Smooth muscle cell (in vitro differentiated cells): ENCODE measurements around the gene SP2. TPM values are rescaled to one million over a fixed set of nuclear protein-coding genes. Genes with fewer than 3 reads are reported as not detected.

Experiments used
- DNase-seq: peaks from one replicate; lab custom pipeline; 2025; ENCODE audit not compliant: unreplicated experiment; lab: John Stamatoyannopoulos, UW
- H2AFZ ChIP-seq: fragments of 200-600 bp; sonication (generic); 2 replicates; pipeline ENCODE4 v1.6.0; 2016; ENCODE audit warnings: antibody characterized with exemption, low read depth, mild to moderate bottlenecking
- H3F3A ChIP-seq: fragments of 200-600 bp; sonication (generic); 2 replicates; pipeline ENCODE4 v1.6.0; 2017; ENCODE audit warnings: antibody characterized with exemption, low read depth
- H3K27ac ChIP-seq: fragments of 200-600 bp; sonication (generic); 2 replicates; pipeline ENCODE4 v1.5.1; 2016; ENCODE audit warnings: low read depth, mild to moderate bottlenecking
- H3K27me3 ChIP-seq: fragments of 200-600 bp; sonication (generic); 2 replicates; pipeline ENCODE4 v1.6.1; 2016; ENCODE audit warnings: low read depth, mild to moderate bottlenecking
- H3K36me3 ChIP-seq: fragments of 200-600 bp; sonication (generic); 2 replicates; pipeline ENCODE4 v1.5.1; 2016; ENCODE audit warnings: low read depth
- H3K4me1 ChIP-seq: fragments of 200-600 bp; sonication (generic); 2 replicates; pipeline ENCODE4 v1.5.1; 2016; ENCODE audit warnings: low read depth
- H3K4me2 ChIP-seq: fragments of 200-600 bp; sonication (generic); 2 replicates; pipeline ENCODE4 v1.6.0; 2016; ENCODE audit warnings: mild to moderate bottlenecking
- H3K4me3 ChIP-seq: fragments of 200-600 bp; sonication (generic); 2 replicates; pipeline ENCODE4 v1.5.1; 2016; ENCODE audit warnings: mild to moderate bottlenecking
- H3K79me2 ChIP-seq: fragments of 200-600 bp; sonication (generic); 2 replicates; pipeline ENCODE4 v1.6.0; 2016; ENCODE audit warnings: low read depth, mild to moderate bottlenecking
- H3K9ac ChIP-seq: fragments of 200-600 bp; sonication (generic); 2 replicates; pipeline ENCODE4 v1.6.0; 2016; ENCODE audit warnings: low read depth
- H3K9me3 ChIP-seq: fragments of 200-600 bp; sonication (generic); replicated peaks from 2 replicates; pipeline ENCODE4 v1.5.1; 2016; ENCODE audit warnings: low read depth
- H4K20me1 ChIP-seq: fragments of 200-600 bp; sonication (generic); 2 replicates; pipeline ENCODE4 v1.6.0; 2016; ENCODE audit warnings: low read depth
- WGBS: methylation state at CpG from one replicate; pipeline ENCODE4 v1.1.7; 2016; ENCODE audit warnings: low lambda C conversion rate; 5-methylcytosine and 5-hydroxymethylcytosine counted together
- polyA plus RNA-seq: library from polyadenylated mRNA; unstranded; fragments of >200 nt; fragmentation: Nextera tagmentation; extraction: Ambion mirVana; gene quantifications from 2 replicates; pipeline ENCODE4 v1.2.1, GENCODE V29; 2016
- total RNA-seq: library from RNA; depleted of rRNA; stranded (reverse); fragments of >200 nt; gene quantifications from 2 replicates; pipeline ENCODE4 v1.2.3, GENCODE V29; 2014
- TF ChIP-seq, protein P1 (sequence below): fragments of 200-600 bp; sonication (generic); IDR thresholded peaks from 2 replicates; pipeline ENCODE4 v1.5.1; 2017; ENCODE audit warnings: borderline replicate concordance, mild to moderate bottlenecking, antibody characterized with exemption; ENCODE audit not compliant: insufficient read depth, poor library complexity, severe bottlenecking

Gene SP2
- total and polyA plus RNA-seq, 2 experiments from 2014 or later: 2.4 to 9.0 TPM

DNA sequence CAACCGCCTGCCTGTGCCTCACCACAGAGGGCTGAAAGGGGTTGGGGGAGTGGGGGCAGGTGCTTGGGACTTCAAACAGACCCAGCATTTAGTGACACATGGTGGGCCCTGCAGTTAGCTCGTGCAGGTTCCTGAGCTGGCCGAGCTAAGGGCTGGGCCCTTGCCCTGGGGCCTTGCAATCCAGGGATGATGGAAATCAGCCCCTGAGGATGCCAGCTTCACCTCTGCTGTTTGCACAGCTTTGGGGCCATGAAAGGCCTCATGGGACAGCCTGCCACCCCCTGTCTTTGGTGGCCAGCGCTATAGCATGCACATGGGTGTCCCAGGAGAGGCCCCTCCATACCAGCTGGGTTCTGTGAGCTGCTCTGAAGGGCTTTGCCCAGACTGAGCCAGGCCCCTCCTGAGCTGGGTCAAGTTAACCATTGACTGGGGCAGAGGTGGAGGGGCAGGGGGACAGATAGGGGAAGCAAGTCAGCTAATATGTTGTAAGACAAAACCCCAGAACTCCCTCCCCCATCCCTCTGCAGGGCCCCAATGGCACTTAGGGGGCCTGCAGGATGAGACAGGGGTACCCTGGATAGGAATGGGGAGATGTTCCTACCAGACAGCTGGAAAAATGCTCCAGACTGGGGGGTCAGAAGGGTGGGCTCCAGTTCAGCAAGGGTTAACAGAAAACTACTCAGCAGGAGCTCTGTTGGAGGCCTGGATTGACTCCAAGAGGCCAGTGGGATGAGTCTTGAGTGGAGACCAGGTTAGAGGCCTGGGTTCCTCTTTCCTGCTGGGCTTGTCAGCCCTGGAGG lies 61.0 kb downstream of the SP2 start:
- peaks cover 12% of the 10 kb centered on the region for H3K4me1 ChIP-seq
- H3K27ac ChIP-seq: no peak overlapping the region
- no peaks in the 10 kb centered on the region for H3K79me2 ChIP-seq
- no peak for DNase-seq
- peak overlapping the region; percentile 45 for H3K4me3 ChIP-seq
- TF ChIP-seq, protein P1, sequence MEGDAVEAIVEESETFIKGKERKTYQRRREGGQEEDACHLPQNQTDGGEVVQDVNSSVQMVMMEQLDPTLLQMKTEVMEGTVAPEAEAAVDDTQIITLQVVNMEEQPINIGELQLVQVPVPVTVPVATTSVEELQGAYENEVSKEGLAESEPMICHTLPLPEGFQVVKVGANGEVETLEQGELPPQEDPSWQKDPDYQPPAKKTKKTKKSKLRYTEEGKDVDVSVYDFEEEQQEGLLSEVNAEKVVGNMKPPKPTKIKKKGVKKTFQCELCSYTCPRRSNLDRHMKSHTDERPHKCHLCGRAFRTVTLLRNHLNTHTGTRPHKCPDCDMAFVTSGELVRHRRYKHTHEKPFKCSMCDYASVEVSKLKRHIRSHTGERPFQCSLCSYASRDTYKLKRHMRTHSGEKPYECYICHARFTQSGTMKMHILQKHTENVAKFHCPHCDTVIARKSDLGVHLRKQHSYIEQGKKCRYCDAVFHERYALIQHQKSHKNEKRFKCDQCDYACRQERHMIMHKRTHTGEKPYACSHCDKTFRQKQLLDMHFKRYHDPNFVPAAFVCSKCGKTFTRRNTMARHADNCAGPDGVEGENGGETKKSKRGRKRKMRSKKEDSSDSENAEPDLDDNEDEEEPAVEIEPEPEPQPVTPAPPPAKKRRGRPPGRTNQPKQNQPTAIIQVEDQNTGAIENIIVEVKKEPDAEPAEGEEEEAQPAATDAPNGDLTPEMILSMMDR: no peak
- H3F3A ChIP-seq: no peaks in the 10 kb centered on the region
- no peaks in the 10 kb centered on the region for H3K9me3 ChIP-seq
- H3K4me2 ChIP-seq: no peak overlapping the region
- no peak overlapping the region for H2AFZ ChIP-seq
- no peaks in the 10 kb centered on the region for H4K20me1 ChIP-seq
- no peak overlapping the region for H3K9ac ChIP-seq
- 70% methylated on average over 4 of the region's 4 CpGs for WGBS
- no peaks in the 10 kb centered on the region for H3K36me3 ChIP-seq
- H3K27me3 ChIP-seq: no peaks in the 10 kb centered on the region

DNA sequence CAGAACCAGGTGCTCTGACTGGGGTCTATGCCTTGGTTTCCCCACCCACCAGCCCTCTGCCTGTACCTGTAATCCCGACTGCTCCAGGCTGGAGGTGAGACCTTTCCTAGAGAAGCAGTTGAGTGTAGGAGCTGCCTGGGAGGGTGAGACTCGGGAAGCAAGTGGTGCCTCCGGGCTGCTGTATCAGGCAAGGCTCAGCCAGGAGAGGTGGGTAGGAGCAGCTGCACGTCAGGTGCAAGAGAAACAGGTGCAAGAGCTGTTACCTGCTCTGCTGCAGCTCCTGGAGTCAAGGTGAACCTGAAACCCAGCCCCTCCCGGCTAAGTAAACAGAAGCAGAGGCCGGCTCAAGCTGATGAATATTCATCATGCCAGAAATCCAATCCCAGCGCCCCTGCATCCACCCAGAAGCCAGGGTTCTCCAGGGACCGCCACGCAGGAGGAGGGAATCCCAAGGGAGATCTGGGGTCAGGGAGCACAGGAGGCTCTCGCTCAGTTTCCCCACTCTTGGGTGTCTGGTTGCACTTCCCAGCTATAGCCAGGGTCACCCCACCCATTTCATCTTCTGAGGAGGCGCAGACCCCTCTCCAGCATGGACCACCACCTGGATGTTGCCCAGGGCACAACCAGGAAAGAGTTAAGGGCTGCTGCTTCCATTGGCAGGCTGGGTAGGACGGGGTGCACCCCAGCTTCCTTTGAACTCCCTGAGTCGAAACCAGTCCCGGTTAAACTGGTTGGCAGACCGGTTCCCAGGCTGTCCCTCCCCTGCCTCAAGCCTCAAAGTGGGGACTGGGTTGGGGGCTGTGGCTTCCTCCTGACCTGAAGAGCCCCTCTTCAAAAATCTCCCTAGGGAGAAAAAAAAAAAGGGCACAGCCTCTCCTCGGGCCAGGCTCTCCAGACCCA lies 61.8 kb downstream of the SP2 start, which contains the start of gene PRR15L:
Gene PRR15L, minus strand, starts transcription at position 293 of the 900 bp plus-strand sequence. CDS start 4,649 bp downstream, outside the sequence.
- peak within 1 kb of the TSS; percentile 45 for H3K4me3 ChIP-seq
- TF ChIP-seq, protein P1: no peak
- 50% methylated on average over 16 of the region's 16 CpGs for WGBS
- H3K4me2 ChIP-seq: no peak within 1 kb of the TSS
- H4K20me1 ChIP-seq: no peaks in the 10 kb centered on the region
- H3K4me1 ChIP-seq: peaks cover 12% of the 10 kb centered on the region
- DNase-seq: no peak
- no peaks in the 10 kb centered on the region for H3K79me2 ChIP-seq
- H3F3A ChIP-seq: no peaks in the 10 kb centered on the region
- H2AFZ ChIP-seq: no peak within 1 kb of the TSS
- H3K9ac ChIP-seq: no peak within 1 kb of the TSS
- H3K36me3 ChIP-seq: no peaks in the 10 kb centered on the region
- H3K9me3 ChIP-seq: no peaks in the 10 kb centered on the region
- no peaks in the 10 kb centered on the region for H3K27me3 ChIP-seq
- no peak within 1 kb of the TSS for H3K27ac ChIP-seq

DNA sequence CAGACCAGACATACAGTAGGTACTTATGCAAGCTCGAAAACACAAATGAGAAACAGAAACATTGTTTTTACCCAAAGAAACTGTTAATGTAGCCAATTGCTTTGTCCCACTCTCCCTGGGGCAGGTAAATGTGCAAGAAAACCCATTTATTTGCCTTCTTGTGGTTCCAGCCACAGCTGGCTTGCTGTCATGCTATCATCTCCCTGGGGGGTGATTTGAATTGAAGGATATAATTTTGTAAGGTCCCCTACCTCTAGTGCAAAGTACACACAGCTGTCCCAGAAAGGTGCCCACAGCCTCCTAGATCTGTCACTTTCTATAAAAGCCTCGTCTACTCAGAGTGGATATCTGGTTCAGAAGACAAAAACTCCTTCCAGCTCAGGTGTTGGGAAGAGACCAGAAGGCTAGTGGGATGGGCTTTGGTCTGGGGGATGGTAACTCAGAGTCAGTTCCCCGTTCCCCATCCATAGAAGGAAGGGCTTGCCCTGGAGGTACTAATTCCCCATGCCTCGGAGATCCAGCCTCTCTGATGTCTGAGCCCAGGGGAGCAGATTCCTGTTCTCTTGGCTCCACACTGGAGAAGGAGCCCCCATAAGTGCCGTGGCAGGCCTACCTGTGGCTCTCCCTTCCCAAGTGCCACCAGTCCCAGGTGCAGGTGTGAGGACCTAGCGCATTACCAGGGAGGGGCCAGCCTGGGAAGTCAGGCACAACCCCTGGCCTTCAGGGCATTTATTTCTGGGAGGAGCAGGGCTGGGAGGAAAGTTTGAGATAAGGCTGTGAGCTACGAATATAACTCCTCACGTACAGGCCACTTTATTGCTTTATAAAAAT lies 64.0 kb downstream of the SP2 start:
- H3K4me3 ChIP-seq: no peak overlapping the region
- no peak overlapping the region for H3K27ac ChIP-seq
- H4K20me1 ChIP-seq: no peaks in the 10 kb centered on the region
- H3K4me2 ChIP-seq: no peak overlapping the region
- H3K9ac ChIP-seq: no peak overlapping the region
- no peak overlapping the region for H2AFZ ChIP-seq
- DNase-seq: no peak
- H3F3A ChIP-seq: no peaks in the 10 kb centered on the region
- H3K9me3 ChIP-seq: no peaks in the 10 kb centered on the region
- H3K79me2 ChIP-seq: no peaks in the 10 kb centered on the region
- no peaks in the 10 kb centered on the region for H3K36me3 ChIP-seq
- WGBS: 67% methylated on average over 8 of the region's 8 CpGs
- no peaks in the 10 kb centered on the region for H3K27me3 ChIP-seq
- peaks cover 12% of the 10 kb centered on the region for H3K4me1 ChIP-seq
- TF ChIP-seq, protein P1: no peak
